CD14-positive monocyte (primary cell): ENCODE measurements around the gene ST6GALNAC3. TPM values are rescaled to one million over a fixed set of nuclear protein-coding genes. Genes with fewer than 3 reads are reported as not detected.

Source experiments
- DNase-seq, 3 donors: peaks; one replicate each; pipeline ENCODE4 v3.0.0-alpha.2; 2011 to 2022
- H2AFZ ChIP-seq: 2 replicates; pipeline ENCODE4 v1.6.0; 2012; ENCODE audit warnings: mild to moderate bottlenecking, low read depth, low read length, inconsistent platforms; ENCODE audit not compliant: insufficient read depth, poor library complexity, severe bottlenecking
- H3K27ac ChIP-seq, 2 donors: 1 replicate in 1 of 2; 2 replicates in 1 of 2; pipeline ENCODE4 v1.5.1; 2012 to 2013; ENCODE audit warnings: low read length in 2 of 2, control low read depth in 1 of 2, inconsistent platforms in 1 of 2, low read depth in 1 of 2, mild to moderate bottlenecking in 1 of 2
- H3K27me3 ChIP-seq, 2 donors: one replicate each; pipeline versions ENCODE4 v1.6.0 to v1.6.1; 2011 to 2013; ENCODE audit warnings: low read length in 2 of 2; ENCODE audit not compliant: control insufficient read depth in 2 of 2, insufficient read depth in 2 of 2
- H3K36me3 ChIP-seq, 2 donors: replicated peaks in 1 of 2; 1 replicate in 1 of 2; 2 replicates in 1 of 2; pipeline versions ENCODE4 v1.5.1 to v1.6.1; 2012 to 2013; ENCODE audit warnings: low read length in 2 of 2, control low read depth in 1 of 2, inconsistent platforms in 1 of 2, mild to moderate bottlenecking in 1 of 2; ENCODE audit not compliant: insufficient read depth in 2 of 2, control insufficient read depth in 1 of 2
- H3K4me1 ChIP-seq, 2 donors: 1 replicate in 1 of 2; 2 replicates in 1 of 2; pipeline versions ENCODE4 v1.5.1 to v1.6.1; 2012 to 2013; ENCODE audit warnings: low read length in 2 of 2, control low read depth in 1 of 2, inconsistent platforms in 1 of 2, mild to moderate bottlenecking in 1 of 2, moderate library complexity in 1 of 2; ENCODE audit not compliant: insufficient read depth in 2 of 2, control insufficient read depth in 1 of 2
- H3K4me2 ChIP-seq: replicated peaks from 2 replicates; pipeline ENCODE3; 2012; ENCODE audit warnings: low read length, moderate library complexity, mild to moderate bottlenecking; ENCODE audit not compliant: poor library complexity, severe bottlenecking; ENCODE audit errors: extremely low read depth
- H3K4me3 ChIP-seq, 3 experiments: fragments of 200-600 bp in 1 of 3; sonication (generic) in 1 of 3; replicated peaks in 1 of 3; 1 replicate in 2 of 3; 2 replicates in 1 of 3; pipeline ENCODE4 v1.5.1; 2011 to 2013; ENCODE audit warnings: low read length in 3 of 3, mild to moderate bottlenecking in 3 of 3, control low read depth in 2 of 3, low read depth in 2 of 3, inconsistent platforms in 1 of 3, moderate library complexity in 1 of 3
- H3K79me2 ChIP-seq: 2 replicates; pipeline ENCODE4 v1.6.0; 2012; ENCODE audit warnings: mild to moderate bottlenecking, control low read depth, inconsistent platforms, low read length, moderate library complexity; ENCODE audit not compliant: insufficient read depth
- H3K9ac ChIP-seq: 2 replicates; pipeline ENCODE4 v1.6.0; 2017; ENCODE audit warnings: low read length, mild to moderate bottlenecking; ENCODE audit not compliant: insufficient read depth, poor library complexity, severe bottlenecking
- H3K9me3 ChIP-seq, 2 donors: replicated peaks in 1 of 2; 1 replicate in 1 of 2; 2 replicates in 1 of 2; pipeline versions ENCODE4 v1.5.1 to v1.6.1; 2012 to 2013; ENCODE audit warnings: low read length in 2 of 2, control low read depth in 1 of 2; ENCODE audit not compliant: control insufficient read depth in 1 of 2, insufficient read depth in 1 of 2
- H4K20me1 ChIP-seq: 2 replicates; pipeline ENCODE4 v1.6.0; 2012; ENCODE audit warnings: mild to moderate bottlenecking, low read length, control low read depth, moderate library complexity; ENCODE audit not compliant: insufficient read depth
- H3K27ac Mint-ChIP-seq, 7 donors: one replicate each; pipeline ENCODE4 v1.8.0; 2020; ENCODE audit warnings: mild to moderate bottlenecking in 7 of 7, mixed read lengths in 7 of 7, moderate library complexity in 6 of 7, inconsistent platforms in 2 of 7
- H3K27me3 Mint-ChIP-seq, 3 donors: one replicate each; pipeline ENCODE4 v1.8.0; 2021 to 2022; ENCODE audit warnings: low read depth in 3 of 3, mild to moderate bottlenecking in 3 of 3, mixed read lengths in 3 of 3, moderate library complexity in 3 of 3, inconsistent platforms in 1 of 3
- H3K36me3 Mint-ChIP-seq, 2 donors: one replicate each; pipeline ENCODE4 v1.8.0; 2020; ENCODE audit warnings: mixed read lengths in 2 of 2, inconsistent platforms in 1 of 2, mild to moderate bottlenecking in 1 of 2
- H3K4me1 Mint-ChIP-seq: one replicate; pipeline ENCODE4 v1.8.0; 2020; ENCODE audit warnings: mild to moderate bottlenecking, mixed read lengths
- H3K4me3 Mint-ChIP-seq, 2 donors: one replicate each; pipeline ENCODE4 v1.8.0; 2020; ENCODE audit warnings: mild to moderate bottlenecking in 2 of 2, mixed read lengths in 2 of 2, moderate library complexity in 1 of 2
- H3K9me3 Mint-ChIP-seq, 7 donors: one replicate each; pipeline ENCODE4 v1.8.0; 2020 to 2022; ENCODE audit warnings: mixed read lengths in 7 of 7, mild to moderate bottlenecking in 6 of 7, moderate library complexity in 6 of 7, inconsistent platforms in 2 of 7
- WGBS: methylation state at CpG from one replicate; pipeline ENCODE4 v1.1.5; 2013; ENCODE audit warnings: missing lambda C conversion rate; ENCODE audit not compliant: insufficient coverage; 5-methylcytosine and 5-hydroxymethylcytosine counted together
- intact Hi-C, 2 donors: fragments of 100-400 bp; cut with micrococcal nuclease; formaldehyde crosslinking; loops; one replicate each; pipeline versions ENCODE4 v1.15.0 to v1.15.1; 2023
- polyA plus RNA-seq, 3 donors: library from polyadenylated mRNA; depleted of rRNA in 1 of 3; unstranded in 2 of 3; stranded (reverse) in 1 of 3; fragments of 300-500 nt in 2 of 3; fragments of >200 nt in 1 of 3; fragmentation: Illumina TruSeq in 2 of 3; gene quantifications; 1 replicate in 2 of 3; 2 replicates in 1 of 3; pipeline ENCODE4 v1.2.3, GENCODE V29; 2012 to 2021
- TF ChIP-seq, protein P1 (sequence below): fragments of 200-600 bp; IDR thresholded peaks from one replicate; pipeline ENCODE4 v1.8.0; 2022; ENCODE audit warnings: antibody characterized with exemption, mild to moderate bottlenecking

The ST6GALNAC3 gene
- polyA plus RNA-seq, 3 donors: 6.5 to 9.2 (median 7.6) TPM

DNA sequence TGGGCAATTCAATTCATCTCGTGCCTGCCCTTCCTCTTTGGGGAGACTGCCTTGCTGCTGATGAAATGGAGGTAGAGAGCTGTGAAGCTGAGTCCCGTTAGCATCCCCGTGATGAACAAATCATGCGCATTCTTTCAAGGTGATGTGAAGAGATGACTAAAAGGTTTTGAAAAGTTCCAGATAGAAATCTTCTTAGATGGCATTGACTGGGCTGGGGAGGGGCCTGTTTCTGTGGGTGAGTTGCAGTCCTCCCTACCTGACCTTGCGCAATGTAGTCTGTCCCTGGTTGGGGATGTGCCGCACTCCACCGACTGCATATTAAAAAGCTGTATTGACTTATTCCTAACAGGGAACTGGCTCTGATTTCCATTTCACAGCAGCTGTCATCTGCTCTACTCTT is 49.6 kb downstream of the ST6GALNAC3 start:
- Mint-ChIP-seq H3K27ac (no peak overlapping the region), H3K36me3 (peaks cover 0 to 8% of the 10 kb centered on the region in 2 donors), H3K27me3 (peaks cover 0 to 6% (median 2%) of the 10 kb centered on the region in 3 donors), H3K4me3 (no peak overlapping the region), H3K9me3 (peaks cover 0 to 4% (median 2%) of the 10 kb centered on the region in 7 donors), H3K4me1 (peaks cover 3% of the 10 kb centered on the region)
- Histone ChIP-seq H2AFZ (no peak overlapping the region), H3K79me2 (no peaks in the 10 kb centered on the region), H3K9me3 (no peaks in the 10 kb centered on the region), H3K9ac (no peak overlapping the region), H3K4me1 (no peaks in the 10 kb centered on the region), H4K20me1 (peaks cover 14% of the 10 kb centered on the region), H3K4me2 (no peak overlapping the region), H3K27ac (no peak overlapping the region), H3K36me3 (no peaks in the 10 kb centered on the region), H3K4me3 (no peak overlapping the region), H3K27me3 (no peaks in the 10 kb centered on the region)
- TF ChIP-seq, protein P1, sequence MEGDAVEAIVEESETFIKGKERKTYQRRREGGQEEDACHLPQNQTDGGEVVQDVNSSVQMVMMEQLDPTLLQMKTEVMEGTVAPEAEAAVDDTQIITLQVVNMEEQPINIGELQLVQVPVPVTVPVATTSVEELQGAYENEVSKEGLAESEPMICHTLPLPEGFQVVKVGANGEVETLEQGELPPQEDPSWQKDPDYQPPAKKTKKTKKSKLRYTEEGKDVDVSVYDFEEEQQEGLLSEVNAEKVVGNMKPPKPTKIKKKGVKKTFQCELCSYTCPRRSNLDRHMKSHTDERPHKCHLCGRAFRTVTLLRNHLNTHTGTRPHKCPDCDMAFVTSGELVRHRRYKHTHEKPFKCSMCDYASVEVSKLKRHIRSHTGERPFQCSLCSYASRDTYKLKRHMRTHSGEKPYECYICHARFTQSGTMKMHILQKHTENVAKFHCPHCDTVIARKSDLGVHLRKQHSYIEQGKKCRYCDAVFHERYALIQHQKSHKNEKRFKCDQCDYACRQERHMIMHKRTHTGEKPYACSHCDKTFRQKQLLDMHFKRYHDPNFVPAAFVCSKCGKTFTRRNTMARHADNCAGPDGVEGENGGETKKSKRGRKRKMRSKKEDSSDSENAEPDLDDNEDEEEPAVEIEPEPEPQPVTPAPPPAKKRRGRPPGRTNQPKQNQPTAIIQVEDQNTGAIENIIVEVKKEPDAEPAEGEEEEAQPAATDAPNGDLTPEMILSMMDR: no peak
- 93% methylated on average over 3 of the region's 7 CpGs for WGBS
- intact Hi-C loops: no loop called here
- DNase-seq: no peak

DNA sequence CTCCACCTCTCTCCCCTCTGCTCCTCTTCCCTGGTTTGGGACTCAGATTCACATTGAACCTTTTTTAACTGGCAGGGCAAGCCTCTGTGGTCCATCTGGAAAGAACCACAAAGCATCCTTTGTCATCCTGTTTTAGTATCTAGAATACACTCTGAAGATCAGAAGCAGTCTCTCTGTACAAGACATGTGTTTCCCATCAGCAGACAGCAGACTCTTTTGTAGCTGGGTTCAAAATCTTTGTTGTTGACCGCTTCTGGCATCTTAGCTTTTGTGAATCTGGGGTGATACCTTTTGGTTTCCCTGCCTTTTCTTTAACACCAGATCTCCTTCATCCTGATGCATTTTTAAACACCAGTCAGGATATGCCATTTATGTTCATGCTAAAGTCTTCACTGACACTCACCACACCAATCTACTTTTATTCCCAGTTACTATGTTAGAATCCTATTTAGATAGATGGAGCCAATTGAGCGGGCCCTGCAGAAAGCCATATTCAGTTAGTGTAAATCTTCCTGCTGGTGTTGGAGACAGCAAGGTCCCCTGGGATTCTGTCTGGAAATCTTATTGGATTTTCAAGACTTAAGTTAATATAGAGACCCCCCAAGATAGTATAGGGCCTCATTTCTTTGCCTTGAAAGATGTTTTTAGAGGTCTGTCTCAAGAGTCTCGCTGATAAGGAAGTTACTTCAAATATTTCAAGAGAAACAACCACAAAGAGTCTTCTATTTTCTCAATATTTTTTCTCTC is 51.1 kb downstream of the ST6GALNAC3 start:
- Histone ChIP-seq H3K9ac (no peak overlapping the region), H3K4me1 (no peaks in the 10 kb centered on the region), H2AFZ (no peak overlapping the region), H3K27me3 (no peaks in the 10 kb centered on the region), H3K4me3 (no peak overlapping the region), H3K27ac (no peak overlapping the region), H4K20me1 (peaks cover 9% of the 10 kb centered on the region), H3K79me2 (no peaks in the 10 kb centered on the region), H3K4me2 (no peak overlapping the region), H3K9me3 (no peaks in the 10 kb centered on the region), H3K36me3 (no peaks in the 10 kb centered on the region)
- Mint-ChIP-seq H3K4me3 (no peak overlapping the region), H3K9me3 (peaks cover 0 to 6% (median 2%) of the 10 kb centered on the region in 7 donors), H3K36me3 (peaks cover 0 to 8% of the 10 kb centered on the region in 2 donors), H3K27ac (peak overlapping the region in 1 of 7 donors; percentile 48), H3K27me3 (peaks cover 0 to 6% (median 2%) of the 10 kb centered on the region in 3 donors), H3K4me1 (peaks cover 3% of the 10 kb centered on the region)
- TF ChIP-seq, protein P1: no peak
- no peak for DNase-seq
- intact Hi-C loops: no loop called here
- no CpG with 5 or more reads among the region's 3 CpGs for WGBS
